ENCODE measurements around the gene DCAF11. TPM values are rescaled to one million over a fixed set of nuclear protein-coding genes. Genes with fewer than 3 reads are reported as not detected.

DCAF11 gene
- total and polyA plus RNA-seq, 2 experiments from 2014 or later: 29.1 to 59.8 TPM

- H3K9ac ChIP-seq: no peak overlapping the region
- peaks cover 9% of the 10 kb centered on the region; the same call in 1 of the 2 replicates for H3K36me3 ChIP-seq (ENCODE audit: low read depth)
- no peak overlapping the region for H3K27ac ChIP-seq
- H3K9me2 ChIP-seq (ENCODE audit: insufficient read depth): no peaks in the 10 kb centered on the region
- no peaks in the 10 kb centered on the region for H4K20me1 ChIP-seq (ENCODE audit: insufficient read depth)
- DNase-seq: no peak
- H3K79me2 ChIP-seq (ENCODE audit: insufficient read depth): peaks cover 16% of the 10 kb centered on the region; the same call in 1 of the 2 replicates
- in situ Hi-C loops (cut with MboI): no loop called here
- TF ChIP-seq EZH2 (IDR thresholded peaks at IDR 0.05; ENCODE audit: insufficient read depth, poor library complexity, severe bottlenecking): no peak
- H2AFZ ChIP-seq: no peak overlapping the region
- no peaks in the 10 kb centered on the region for H3K9me3 ChIP-seq (ENCODE audit: low read depth)
- H3K4me2 ChIP-seq (ENCODE audit: unreplicated experiment): no peak overlapping the region
- no peak overlapping the region for H3K4me3 ChIP-seq
- H3K4me1 ChIP-seq (ENCODE audit: insufficient read depth): peaks cover 12% of the 10 kb centered on the region
- 100% methylated on average over 6 of the region's 6 CpGs for WGBS, 2 experiments (ENCODE audit: low coverage in 1 of 2, low lambda C conversion rate in 2 of 2, missing lambda C conversion rate in 2 of 2)
- no peaks in the 10 kb centered on the region for H3F3A ChIP-seq (ENCODE audit: insufficient read depth)
- no peaks in the 10 kb centered on the region for H3K27me3 ChIP-seq (replicated peaks; ENCODE audit: insufficient read depth)
These were observed 5.1 kb downstream of the DCAF11 start for GRCh38 chr14:24119691-24120090.

GRCh38 chr14:24121210-24121609, 6.6 kb downstream of the DCAF11 start:
- TF ChIP-seq EZH2 (IDR thresholded peaks at IDR 0.05; ENCODE audit: insufficient read depth, poor library complexity, severe bottlenecking) (no peak), EZH2phosphoT487 (IDR thresholded peaks at IDR 0.05; ENCODE audit: insufficient read depth, low read depth) (no peak)
- Histone ChIP-seq H3K27me3 (replicated peaks; ENCODE audit: insufficient read depth) (no peaks in the 10 kb centered on the region), H3K27ac (no peak overlapping the region), H3K9ac (no peak overlapping the region), H3K4me2 (ENCODE audit: unreplicated experiment) (no peak overlapping the region), H3K4me1 (ENCODE audit: insufficient read depth) (peaks cover 3% of the 10 kb centered on the region; the same call in 1 of the 2 replicates), H3K4me3 (no peak overlapping the region), H2AFZ (no peak overlapping the region), H4K20me1 (ENCODE audit: insufficient read depth) (no peaks in the 10 kb centered on the region), H3F3A (ENCODE audit: insufficient read depth) (no peaks in the 10 kb centered on the region), H3K9me3 (ENCODE audit: low read depth) (no peaks in the 10 kb centered on the region), H3K9me2 (ENCODE audit: insufficient read depth) (no peaks in the 10 kb centered on the region), H3K36me3 (ENCODE audit: low read depth) (peaks cover 9% of the 10 kb centered on the region; the same call in 1 of the 2 replicates), H3K79me2 (ENCODE audit: insufficient read depth) (peaks cover 5% of the 10 kb centered on the region; the same call in 1 of the 2 replicates)
- 95 to 99% methylated on average over 8 of the region's 8 CpGs for WGBS, 2 experiments (ENCODE audit: low coverage in 1 of 2, low lambda C conversion rate in 2 of 2, missing lambda C conversion rate in 2 of 2)
- in situ Hi-C loops (cut with MboI): no loop called here
- no peak for DNase-seq

GRCh38 chr14:24122416-24122815, 7.8 kb downstream of the DCAF11 start:
- DNase-seq: no peak
- Histone ChIP-seq H3K4me2 (ENCODE audit: unreplicated experiment) (no peak overlapping the region), H3F3A (ENCODE audit: insufficient read depth) (no peaks in the 10 kb centered on the region), H3K4me3 (no peak overlapping the region), H3K27ac (no peak overlapping the region), H2AFZ (no peak overlapping the region), H3K4me1 (ENCODE audit: insufficient read depth) (no peaks in the 10 kb centered on the region), H3K79me2 (ENCODE audit: insufficient read depth) (no peaks in the 10 kb centered on the region), H3K27me3 (replicated peaks; ENCODE audit: insufficient read depth) (no peaks in the 10 kb centered on the region), H4K20me1 (ENCODE audit: insufficient read depth) (no peaks in the 10 kb centered on the region), H3K9me2 (ENCODE audit: insufficient read depth) (no peaks in the 10 kb centered on the region), H3K9me3 (ENCODE audit: low read depth) (no peaks in the 10 kb centered on the region), H3K36me3 (ENCODE audit: low read depth) (peaks cover 9% of the 10 kb centered on the region; the same call in 1 of the 2 replicates), H3K9ac (no peak overlapping the region)
- 89 to 92% methylated on average over 4 of the region's 4 CpGs for WGBS, 2 experiments (ENCODE audit: low coverage in 1 of 2, low lambda C conversion rate in 2 of 2, missing lambda C conversion rate in 2 of 2)
- no peak for TF ChIP-seq EZH2phosphoT487 (IDR thresholded peaks at IDR 0.05; ENCODE audit: insufficient read depth, low read depth)
- no peak for TF ChIP-seq EZH2 (IDR thresholded peaks at IDR 0.05; ENCODE audit: insufficient read depth, poor library complexity, severe bottlenecking)
- in situ Hi-C loops (cut with MboI): no loop called here

- 76 to 87% methylated on average over 8 of the region's 8 CpGs for WGBS, 2 experiments (ENCODE audit: low coverage in 1 of 2, low lambda C conversion rate in 2 of 2, missing lambda C conversion rate in 2 of 2)
- Histone ChIP-seq H3K27me3 (replicated peaks; ENCODE audit: insufficient read depth) (no peaks in the 10 kb centered on the region), H4K20me1 (ENCODE audit: insufficient read depth) (no peaks in the 10 kb centered on the region), H3K9me3 (ENCODE audit: low read depth) (no peaks in the 10 kb centered on the region), H3K4me3 (no peak overlapping the region), H3K4me1 (ENCODE audit: insufficient read depth) (no peaks in the 10 kb centered on the region), H3K27ac (no peak overlapping the region), H3K9ac (no peak overlapping the region), H3K79me2 (ENCODE audit: insufficient read depth) (no peaks in the 10 kb centered on the region), H3K4me2 (ENCODE audit: unreplicated experiment) (no peak overlapping the region), H2AFZ (no peak overlapping the region), H3K36me3 (ENCODE audit: low read depth) (peaks cover 9% of the 10 kb centered on the region; the same call in 1 of the 2 replicates), H3K9me2 (ENCODE audit: insufficient read depth) (no peaks in the 10 kb centered on the region), H3F3A (ENCODE audit: insufficient read depth) (no peaks in the 10 kb centered on the region)
- DNase-seq: no peak
- no peak for TF ChIP-seq EZH2phosphoT487 (IDR thresholded peaks at IDR 0.05; ENCODE audit: insufficient read depth, low read depth)
- no peak for TF ChIP-seq EZH2 (IDR thresholded peaks at IDR 0.05; ENCODE audit: insufficient read depth, poor library complexity, severe bottlenecking)
- in situ Hi-C loops (cut with MboI): no loop called here
These were observed 8.3 kb downstream of the DCAF11 start for GRCh38 chr14:24122898-24123297.

All from GM23248 (cell line).